ENCODE measurements around the gene LIAS. TPM values are rescaled to one million over a fixed set of nuclear protein-coding genes. Genes with fewer than 3 reads are reported as not detected.

The LIAS gene
- total RNA-seq, 1 donor from 2014 or later: 35.0 TPM

- no peak overlapping the region for H3K27ac ChIP-seq (replicated peaks)
- H3K4me1 ChIP-seq: no peaks in the 10 kb centered on the region
- H3K4me3 ChIP-seq: no peak overlapping the region
- DNase-seq: no peak
- H3K27me3 ChIP-seq (ENCODE audit: low read depth): no peaks in the 10 kb centered on the region
- no peaks in the 10 kb centered on the region for H3K9me3 ChIP-seq (replicated peaks)
- intact Hi-C loops (cut with micrococcal nuclease): no loop called here
- H3K36me3 ChIP-seq: no peaks in the 10 kb centered on the region
- TF ChIP-seq CTCF (IDR thresholded peaks at IDR 0.05; ENCODE audit: borderline replicate concordance): no peak
Observed at GRCh38 chr4:39426728-39427127, 32.1 kb upstream of the LIAS start.

- intact Hi-C loops (cut with micrococcal nuclease): no loop called here
- H3K4me3 ChIP-seq: no peak overlapping the region
- no peaks in the 10 kb centered on the region for H3K9me3 ChIP-seq (replicated peaks)
Observed at GRCh38 chr4:39427520-39428114, 31.2 kb upstream of the LIAS start.

GRCh38 chr4:39429476-39430334, 29.2 kb upstream of the LIAS start:
- H3K36me3 ChIP-seq: no peaks in the 10 kb centered on the region
- no peaks in the 10 kb centered on the region for H3K27me3 ChIP-seq (ENCODE audit: low read depth)
- H3K4me3 ChIP-seq: no peak overlapping the region
- H3K9me3 ChIP-seq (replicated peaks): no peaks in the 10 kb centered on the region
- no peak for TF ChIP-seq CTCF (IDR thresholded peaks at IDR 0.05; ENCODE audit: borderline replicate concordance)
- no peaks in the 10 kb centered on the region for H3K4me1 ChIP-seq
- intact Hi-C loops (cut with micrococcal nuclease): no loop called here
- DNase-seq: no peak
- H3K27ac ChIP-seq (replicated peaks): no peak overlapping the region

More at GRCh38 chr4:39427520-39428114, 31.2 kb upstream of the LIAS start:
- Histone ChIP-seq H3K27me3 (ENCODE audit: low read depth) (no peaks in the 10 kb centered on the region), H3K36me3 (no peaks in the 10 kb centered on the region), H3K4me1 (no peaks in the 10 kb centered on the region), H3K27ac (replicated peaks) (no peak overlapping the region)
- DNase-seq: no peak
- no peak for TF ChIP-seq CTCF (IDR thresholded peaks at IDR 0.05; ENCODE audit: borderline replicate concordance)

- no peaks in the 10 kb centered on the region for H3K4me1 ChIP-seq
- TF ChIP-seq CTCF (IDR thresholded peaks at IDR 0.05; ENCODE audit: borderline replicate concordance): no peak
- no peak overlapping the region for H3K27ac ChIP-seq (replicated peaks)
- H3K9me3 ChIP-seq (replicated peaks): no peaks in the 10 kb centered on the region
- intact Hi-C loops (cut with micrococcal nuclease): no loop called here
- DNase-seq: no peak
- H3K36me3 ChIP-seq: no peaks in the 10 kb centered on the region
- H3K27me3 ChIP-seq (ENCODE audit: low read depth): peaks cover 9% of the 10 kb centered on the region
- no peak overlapping the region for H3K4me3 ChIP-seq
Observed at GRCh38 chr4:39433878-39434492, 24.9 kb upstream of the LIAS start.

GRCh38 chr4:39435659-39436563, 22.9 kb upstream of the LIAS start:
- no peaks in the 10 kb centered on the region for H3K9me3 ChIP-seq (replicated peaks)
- TF ChIP-seq CTCF (IDR thresholded peaks at IDR 0.05; ENCODE audit: borderline replicate concordance): no peak
- intact Hi-C loops (cut with micrococcal nuclease): no loop called here
- peaks cover 17% of the 10 kb centered on the region for H3K27me3 ChIP-seq (ENCODE audit: low read depth)
- no peaks in the 10 kb centered on the region for H3K36me3 ChIP-seq
- no peak for DNase-seq
- H3K4me3 ChIP-seq: no peak overlapping the region
- no peaks in the 10 kb centered on the region for H3K4me1 ChIP-seq
- H3K27ac ChIP-seq (replicated peaks): no peak overlapping the region

Measured in left ventricle myocardium inferior (tissue), 1 donor.